Skeletal muscle tissue (tissue), 4 donors: Measurements from ENCODE around the gene SSR4. TPM values are rescaled to one million over a fixed set of nuclear protein-coding genes. Genes with fewer than 3 reads are reported as not detected.
A peak's percentile ranks its signal among the peaks of the same experiment; 100 is the strongest.

Source experiments
- H3K27ac ChIP-seq: one replicate; pipeline ENCODE4 v1.7.0; 2013; ENCODE audit warnings: mild to moderate bottlenecking, low read depth, low read length, inconsistent platforms
- H3K27me3 ChIP-seq, 3 donors: one replicate each; pipeline ENCODE4 v1.7.0; 2013; ENCODE audit warnings: low read length in 3 of 3; ENCODE audit not compliant: control insufficient read depth in 3 of 3, insufficient read depth in 3 of 3
- H3K36me3 ChIP-seq, 3 donors: one replicate each; pipeline ENCODE4 v1.7.0; 2013; ENCODE audit warnings: low read length in 3 of 3; ENCODE audit not compliant: control insufficient read depth in 3 of 3, insufficient read depth in 3 of 3
- H3K4me1 ChIP-seq, 3 donors: one replicate each; pipeline ENCODE4 v1.7.0; 2013; ENCODE audit warnings: low read length in 3 of 3, mild to moderate bottlenecking in 3 of 3; ENCODE audit not compliant: control insufficient read depth in 3 of 3, insufficient read depth in 3 of 3
- H3K4me3 ChIP-seq, 3 donors: one replicate each; pipeline ENCODE4 v1.7.0; 2013; ENCODE audit warnings: low read length in 3 of 3
- H3K9ac ChIP-seq, 3 donors: one replicate each; pipeline ENCODE4 v1.7.0; 2013; ENCODE audit warnings: low read length in 3 of 3, mild to moderate bottlenecking in 3 of 3, moderate library complexity in 2 of 3, low read depth in 1 of 3
- H3K9me3 ChIP-seq, 3 donors: one replicate each; pipeline ENCODE4 v1.7.0; 2013; ENCODE audit warnings: low read length in 3 of 3; ENCODE audit not compliant: control insufficient read depth in 3 of 3
- total RNA-seq: library from RNA; depleted of rRNA; stranded (reverse); fragments of >200 nt; gene quantifications from one replicate; pipeline ENCODE4 v1.2.3, GENCODE V29; 2014
- donor health status: Osteomylitis.

The SSR4 gene
- total RNA-seq, 1 donor from 2014 or later: 85.6 TPM

DNA sequence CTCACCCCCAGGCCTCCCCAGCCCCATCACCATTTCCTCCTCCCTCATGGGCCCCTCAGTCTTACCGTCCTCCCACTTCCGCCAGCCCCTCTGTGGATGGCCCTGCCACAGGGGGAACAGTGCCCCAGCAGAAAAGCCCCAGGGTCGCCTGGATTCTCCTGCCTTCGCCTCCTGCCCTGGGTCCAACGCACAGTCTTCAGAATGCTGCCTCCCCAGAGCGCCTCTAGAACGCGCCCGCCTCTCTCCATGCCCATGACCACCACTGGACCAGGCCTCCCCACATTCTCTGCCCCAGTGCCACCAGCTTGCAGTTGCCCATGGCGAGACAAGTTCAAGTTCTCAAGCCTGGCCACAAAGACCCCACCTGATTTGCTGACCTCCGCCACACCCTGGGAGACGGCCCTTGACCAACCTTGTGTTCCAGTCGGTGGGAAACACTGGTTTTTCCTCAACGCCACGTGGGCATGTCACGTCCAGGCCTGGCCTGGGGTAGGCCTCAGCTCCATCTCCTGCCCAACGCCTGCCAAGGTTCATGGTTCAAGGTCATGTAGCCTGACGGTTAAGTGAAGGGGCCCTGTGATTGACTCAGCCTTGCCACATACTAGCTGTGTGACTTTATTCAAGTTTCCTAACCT is 31.1 kb upstream of the SSR4 start:
- Histone ChIP-seq H3K4me1 (peaks cover 9 to 23% (median 16%) of the 10 kb centered on the region in 3 donors), H3K36me3 (no peaks in the 10 kb centered on the region)

DNA sequence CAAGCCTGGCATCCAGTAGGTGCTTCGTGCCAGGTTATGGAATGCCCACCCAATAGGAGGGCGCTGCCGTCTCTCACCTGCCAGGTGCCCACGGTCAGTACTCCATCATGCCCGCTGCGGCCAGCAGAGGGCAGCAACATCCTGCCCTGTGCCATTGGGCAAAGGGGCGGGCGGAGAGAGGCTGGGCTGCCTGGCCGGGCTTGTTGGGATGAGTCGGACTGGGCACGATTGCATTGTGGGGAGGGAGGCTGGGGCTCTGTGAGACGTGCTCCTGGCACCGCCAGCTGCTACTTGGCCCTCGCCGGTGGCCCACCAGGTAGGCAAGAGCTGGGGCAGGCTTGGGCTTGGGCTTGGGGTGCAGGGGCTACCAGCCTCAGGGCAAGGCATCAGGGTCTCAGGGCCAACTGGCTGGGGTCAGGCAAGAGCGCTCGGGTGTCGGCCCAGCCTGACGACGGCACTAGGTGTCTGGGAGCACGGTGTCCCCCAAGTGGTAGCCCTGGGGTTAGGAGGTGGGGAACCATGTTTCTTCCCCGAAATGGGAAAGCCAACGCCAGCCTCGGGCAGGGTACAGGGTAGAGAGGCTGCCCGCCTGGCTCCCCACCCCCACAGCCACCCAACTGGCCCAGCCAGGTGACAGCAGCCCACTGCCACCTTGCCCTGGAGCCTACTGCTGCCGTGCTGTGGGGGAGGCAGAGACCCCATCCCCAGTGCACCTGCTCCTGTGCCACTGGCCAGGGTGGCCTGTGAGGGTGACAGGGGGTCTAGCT is 30.3 kb upstream of the SSR4 start, which contains the start of gene PLXNB3:
Gene PLXNB3, plus strand, starts transcription at position 261 of the 767 bp plus-strand sequence. CDS start 1,287 bp downstream, outside the sequence.
- Histone ChIP-seq H3K27me3 (no peaks in the 10 kb centered on the region), H3K27ac (no peak within 1 kb of the TSS), H3K9me3 (no peaks in the 10 kb centered on the region), H3K36me3 (no peaks in the 10 kb centered on the region), H3K9ac (no peak within 1 kb of the TSS), H3K4me3 (peak within 1 kb of the TSS in 1 of 3 donors; percentile 22), H3K4me1 (peaks cover 9 to 23% (median 16%) of the 10 kb centered on the region in 3 donors)

More for the DNA sequence above, 31.1 kb upstream of the SSR4 start:
- Histone ChIP-seq H3K9me3 (no peaks in the 10 kb centered on the region), H3K9ac (no peak overlapping the region), H3K27me3 (no peaks in the 10 kb centered on the region), H3K27ac (no peak overlapping the region), H3K4me3 (no peak overlapping the region)

DNA sequence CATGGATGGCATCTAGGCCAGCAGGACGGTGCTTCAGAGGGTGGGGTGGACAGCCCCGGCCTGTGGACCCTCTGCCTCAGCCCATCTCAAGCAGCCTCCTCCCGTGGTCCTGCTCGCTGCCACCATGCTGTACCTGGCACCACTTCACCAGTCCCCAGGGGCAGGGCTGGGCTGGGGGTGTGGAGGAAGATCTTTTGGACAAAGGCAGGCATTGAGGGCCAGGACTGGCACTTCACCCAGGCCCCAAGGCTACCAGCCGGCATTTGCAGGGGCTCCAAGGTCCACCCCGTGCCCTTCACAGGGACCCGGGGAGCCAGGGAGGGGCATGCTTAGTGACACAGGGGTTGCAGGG is 29.7 kb upstream of the SSR4 start:
- no peak overlapping the region for H3K27ac ChIP-seq
- H3K9me3 ChIP-seq: no peaks in the 10 kb centered on the region
- H3K4me3 ChIP-seq: no peak overlapping the region
- H3K36me3 ChIP-seq: no peaks in the 10 kb centered on the region
- no peaks in the 10 kb centered on the region for H3K27me3 ChIP-seq
- H3K9ac ChIP-seq: no peak overlapping the region
- H3K4me1 ChIP-seq: peaks cover 9 to 23% (median 16%) of the 10 kb centered on the region in 3 donors

DNA sequence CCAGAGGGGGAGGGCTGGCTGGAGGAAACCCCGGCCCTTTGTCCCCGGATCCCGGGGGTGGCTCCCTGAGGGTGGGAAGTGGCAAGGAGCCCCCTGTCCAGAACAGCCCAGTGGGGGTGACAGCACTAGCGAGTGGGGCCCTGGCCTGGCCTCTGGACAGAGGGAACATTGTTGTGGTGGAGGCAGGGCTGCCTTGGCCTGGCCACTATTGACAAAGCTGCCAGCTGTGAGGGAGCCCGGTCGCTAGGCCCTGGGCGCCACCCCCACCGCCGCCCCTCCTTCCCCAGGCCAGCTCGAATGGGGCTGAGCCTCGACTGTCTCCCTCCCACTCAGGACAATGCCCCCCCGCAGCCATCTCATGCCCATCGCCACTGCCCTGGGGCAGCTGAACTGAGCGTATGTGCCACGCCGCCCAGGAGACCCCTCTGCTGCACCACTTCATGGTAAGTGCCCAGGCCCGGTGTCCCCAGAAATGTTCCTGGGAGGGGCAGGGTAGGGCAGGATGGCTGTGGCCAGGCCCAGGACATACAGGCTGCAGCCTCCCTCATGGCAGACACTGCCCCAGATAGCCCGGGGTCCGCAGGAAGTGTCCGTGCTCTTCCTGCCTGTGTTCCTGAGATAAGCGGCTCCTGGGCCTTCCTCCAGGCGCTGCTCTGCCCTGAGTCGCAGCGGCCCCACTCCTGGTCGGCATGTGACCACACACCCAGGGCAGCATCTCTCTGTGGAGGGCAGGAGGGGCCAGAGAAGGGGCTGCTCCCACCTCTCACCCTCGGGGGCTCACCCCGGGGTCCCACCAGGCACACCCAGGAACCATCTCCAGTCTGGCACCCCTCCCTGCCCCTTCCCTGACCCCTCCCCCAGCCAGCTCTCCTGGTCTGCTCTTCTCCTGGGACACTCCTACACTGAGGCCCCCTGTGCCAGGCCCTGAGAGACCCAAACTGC is 29.1 kb upstream of the SSR4 start:
- H3K9me3 ChIP-seq: no peaks in the 10 kb centered on the region
- H3K27ac ChIP-seq: no peak overlapping the region
- H3K4me3 ChIP-seq: no peak overlapping the region
- H3K36me3 ChIP-seq: no peaks in the 10 kb centered on the region
- H3K9ac ChIP-seq: no peak overlapping the region
- H3K4me1 ChIP-seq: peaks cover 9 to 23% (median 16%) of the 10 kb centered on the region in 3 donors
- no peaks in the 10 kb centered on the region for H3K27me3 ChIP-seq

DNA sequence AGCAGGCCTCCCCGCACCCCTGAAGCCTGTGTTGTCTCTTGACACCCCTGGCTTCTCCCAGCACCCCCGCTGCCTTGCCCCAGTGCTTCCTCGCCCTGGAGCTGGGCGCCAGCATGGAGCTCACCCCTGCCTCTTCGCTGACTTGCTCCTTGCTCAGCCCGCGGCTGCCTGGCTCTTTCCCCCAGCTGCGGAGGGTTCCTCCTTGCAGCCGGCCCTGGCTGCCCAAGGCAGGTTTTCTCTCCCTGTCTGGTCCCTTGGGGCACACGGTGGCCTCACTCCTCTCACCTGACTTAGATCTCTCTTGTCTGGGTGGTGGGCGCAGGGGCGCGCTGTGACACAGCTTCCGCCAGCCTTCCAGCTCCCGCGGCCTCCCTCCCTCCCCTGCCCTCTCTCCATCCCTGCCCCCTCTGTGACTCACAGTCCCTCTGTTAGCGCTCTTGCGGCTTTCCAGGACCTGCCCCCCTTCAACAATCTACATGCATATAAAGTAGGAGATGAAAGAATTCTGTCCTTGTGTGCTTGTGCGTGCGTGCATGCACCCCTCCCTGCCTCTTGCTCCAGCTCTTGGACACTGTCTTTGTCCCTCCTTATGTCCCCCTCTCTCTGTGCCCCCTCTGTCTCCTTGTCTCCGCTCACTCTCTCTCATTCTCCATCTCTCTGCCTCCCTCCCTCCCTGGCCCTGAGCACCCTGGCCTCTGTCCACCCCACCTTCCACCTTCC is 28.2 kb upstream of the SSR4 start:
- no peak overlapping the region for H3K4me3 ChIP-seq
- peaks cover 9 to 23% (median 16%) of the 10 kb centered on the region in 3 donors for H3K4me1 ChIP-seq
- peak overlapping the region; percentile 13 for H3K27ac ChIP-seq
- H3K36me3 ChIP-seq: no peaks in the 10 kb centered on the region
- H3K27me3 ChIP-seq: peaks cover 0 to 4% (median 0%) of the 10 kb centered on the region in 3 donors
- no peak overlapping the region for H3K9ac ChIP-seq
- no peaks in the 10 kb centered on the region for H3K9me3 ChIP-seq

DNA sequence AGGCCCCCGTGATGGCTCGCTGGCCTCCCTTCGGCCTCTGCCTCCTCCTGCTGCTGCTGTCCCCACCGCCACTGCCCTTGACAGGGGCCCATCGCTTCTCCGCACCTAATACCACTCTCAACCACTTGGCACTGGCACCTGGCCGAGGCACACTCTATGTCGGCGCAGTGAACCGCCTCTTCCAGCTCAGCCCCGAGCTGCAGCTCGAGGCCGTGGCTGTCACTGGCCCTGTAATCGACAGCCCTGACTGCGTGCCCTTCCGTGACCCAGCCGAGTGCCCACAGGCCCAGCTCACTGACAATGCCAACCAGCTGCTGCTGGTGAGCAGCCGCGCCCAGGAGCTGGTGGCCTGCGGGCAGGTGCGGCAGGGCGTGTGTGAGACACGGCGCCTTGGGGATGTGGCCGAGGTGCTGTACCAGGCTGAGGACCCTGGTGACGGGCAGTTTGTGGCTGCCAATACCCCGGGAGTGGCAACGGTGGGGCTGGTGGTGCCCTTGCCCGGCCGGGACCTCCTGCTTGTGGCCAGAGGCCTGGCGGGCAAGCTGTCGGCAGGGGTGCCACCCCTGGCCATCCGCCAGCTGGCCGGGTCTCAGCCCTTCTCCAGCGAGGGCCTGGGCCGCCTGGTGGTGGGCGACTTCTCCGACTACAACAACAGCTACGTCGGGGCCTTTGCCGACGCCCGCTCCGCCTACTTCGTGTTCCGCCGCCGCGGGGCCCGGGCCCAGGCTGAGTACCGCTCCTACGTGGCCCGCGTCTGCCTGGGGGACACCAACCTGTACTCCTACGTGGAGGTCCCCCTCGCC is 27.4 kb upstream of the SSR4 start:
- peaks cover 0 to 4% (median 0%) of the 10 kb centered on the region in 3 donors for H3K27me3 ChIP-seq
- H3K9me3 ChIP-seq: no peaks in the 10 kb centered on the region
- H3K9ac ChIP-seq: no peak overlapping the region
- peak overlapping the region; percentile 13 for H3K27ac ChIP-seq
- peaks cover 9 to 23% (median 16%) of the 10 kb centered on the region in 3 donors for H3K4me1 ChIP-seq
- no peaks in the 10 kb centered on the region for H3K36me3 ChIP-seq
- H3K4me3 ChIP-seq: no peak overlapping the region

DNA sequence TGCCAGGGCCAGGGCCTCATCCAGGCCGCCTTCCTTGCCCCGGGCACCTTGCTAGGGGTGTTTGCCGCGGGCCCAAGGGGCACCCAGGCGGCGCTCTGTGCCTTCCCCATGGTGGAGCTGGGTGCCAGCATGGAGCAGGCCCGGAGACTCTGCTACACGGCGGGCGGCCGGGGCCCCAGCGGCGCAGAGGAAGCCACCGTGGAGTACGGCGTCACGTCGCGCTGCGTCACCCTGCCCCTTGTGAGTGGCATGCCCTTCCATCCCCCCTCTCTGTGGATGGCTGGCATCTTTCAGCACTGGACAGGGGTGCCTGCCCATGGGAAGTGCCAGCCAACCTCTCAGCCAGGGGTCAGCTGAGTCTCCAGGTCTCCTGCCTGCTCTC is 26.8 kb upstream of the SSR4 start:
- Histone ChIP-seq H3K36me3 (no peaks in the 10 kb centered on the region), H3K9me3 (no peaks in the 10 kb centered on the region), H3K4me3 (no peak overlapping the region)

DNA sequence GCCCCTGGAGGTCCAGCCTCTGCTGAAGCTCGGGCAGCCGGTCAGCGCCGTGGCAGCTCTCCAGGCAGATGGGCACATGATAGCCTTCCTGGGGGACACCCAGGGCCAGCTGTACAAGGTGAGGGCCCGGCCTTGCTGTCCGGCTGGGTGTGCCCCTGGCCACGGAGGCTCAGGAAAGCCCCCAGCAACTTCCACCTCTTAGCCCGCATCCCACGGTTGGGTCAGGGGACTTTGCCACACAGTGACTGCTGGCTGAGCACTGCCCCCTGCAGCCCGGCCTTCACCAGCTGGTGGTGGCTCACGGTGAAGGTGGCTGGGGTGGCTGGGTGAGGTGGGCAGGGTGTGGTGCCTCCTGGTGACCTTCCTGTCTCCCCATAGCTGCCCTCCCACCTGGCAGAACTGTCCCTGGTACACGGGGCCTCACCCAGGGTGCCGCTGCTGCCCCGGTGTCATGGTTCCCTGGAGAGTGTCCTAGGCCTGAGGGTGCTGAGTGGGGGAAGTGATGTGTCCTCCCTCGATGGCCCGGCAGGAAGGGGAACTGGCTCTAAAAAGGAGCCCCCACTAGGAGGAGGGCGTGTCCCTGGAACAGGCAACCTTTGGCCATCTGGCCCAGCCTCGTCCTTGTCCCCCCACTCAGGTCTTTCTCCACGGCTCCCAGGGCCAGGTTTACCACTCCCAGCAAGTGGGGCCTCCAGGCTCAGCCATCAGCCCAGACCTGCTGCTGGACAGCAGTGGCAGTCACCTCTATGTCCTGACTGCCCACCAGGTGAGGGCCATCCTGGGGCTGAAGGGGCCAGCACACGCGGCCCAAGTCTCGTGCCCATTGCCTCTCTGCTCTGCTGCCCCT is 25.9 kb upstream of the SSR4 start:
- Histone ChIP-seq H3K4me1 (peaks cover 9 to 23% (median 16%) of the 10 kb centered on the region in 3 donors), H3K27me3 (peaks cover 0 to 4% (median 0%) of the 10 kb centered on the region in 3 donors), H3K36me3 (no peaks in the 10 kb centered on the region), H3K9me3 (no peaks in the 10 kb centered on the region), H3K9ac (no peak overlapping the region), H3K4me3 (no peak overlapping the region), H3K27ac (no peak overlapping the region)

More for the DNA sequence above, 26.8 kb upstream of the SSR4 start:
- Histone ChIP-seq H3K27ac (no peak overlapping the region), H3K9ac (no peak overlapping the region), H3K4me1 (peaks cover 9 to 23% (median 16%) of the 10 kb centered on the region in 3 donors), H3K27me3 (peaks cover 0 to 4% (median 0%) of the 10 kb centered on the region in 3 donors)
